Thyroid gland (tissue), 4 donors: ENCODE results near the gene COL24A1.

Experiments
- CTCF ChIP-seq, 6 experiments: fragments of 200-600 bp in 3 of 6; fragments of 450-650 bp in 3 of 6; sonication (generic) in 3 of 6; IDR thresholded peaks; one replicate each; pipeline ENCODE4 v1.5.1; 2016 to 2019; ENCODE audit warnings: antibody characterized with exemption in 6 of 6, mild to moderate bottlenecking in 2 of 6, inconsistent platforms in 1 of 6, moderate library complexity in 1 of 6
- POLR2A ChIP-seq, 2 donors: fragments of 450-650 bp; IDR thresholded peaks; one replicate each; pipeline ENCODE4 v1.6.1; 2017; ENCODE audit warnings: antibody characterized with exemption in 2 of 2, mild to moderate bottlenecking in 2 of 2, moderate library complexity in 1 of 2

DNA sequence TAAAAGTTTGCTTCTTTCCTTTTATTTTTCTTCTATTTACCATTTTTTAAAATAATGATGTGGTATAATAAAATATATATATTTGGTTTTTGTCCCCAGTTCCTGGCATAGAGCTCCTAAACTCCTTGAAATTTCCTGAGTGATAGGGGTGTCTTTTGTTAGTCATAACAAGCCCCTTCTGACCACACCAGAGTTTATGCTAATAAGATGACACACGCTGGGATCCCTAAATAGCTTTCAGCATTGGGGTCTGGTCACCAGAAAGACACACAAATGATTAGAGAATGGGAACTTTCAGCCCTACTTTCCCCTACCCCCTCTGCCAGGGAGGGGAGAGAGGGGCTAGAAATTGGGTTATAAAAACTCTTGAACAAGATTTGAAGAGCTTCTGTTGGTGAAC lies 56.2 kb downstream of the COL24A1 start:
- TF ChIP-seq CTCF (IDR thresholded peaks at IDR 0.05) (no peak), POLR2A (IDR thresholded peaks at IDR 0.05) (no peak)
